NCI-H446 treated with DMSO at 0.1 percent for 48 hours (cell line): ENCODE data around the gene BRCA2.

ENCODE experiments used
- DNase-seq: peaks from one replicate; lab custom pipeline; 2025; lab: John Stamatoyannopoulos, UW

BRCA2 gene

GRCh38 chr13:32429433-32429909 is 114.2 kb downstream of the BRCA2 start:
- no peak for DNase-seq

DNA sequence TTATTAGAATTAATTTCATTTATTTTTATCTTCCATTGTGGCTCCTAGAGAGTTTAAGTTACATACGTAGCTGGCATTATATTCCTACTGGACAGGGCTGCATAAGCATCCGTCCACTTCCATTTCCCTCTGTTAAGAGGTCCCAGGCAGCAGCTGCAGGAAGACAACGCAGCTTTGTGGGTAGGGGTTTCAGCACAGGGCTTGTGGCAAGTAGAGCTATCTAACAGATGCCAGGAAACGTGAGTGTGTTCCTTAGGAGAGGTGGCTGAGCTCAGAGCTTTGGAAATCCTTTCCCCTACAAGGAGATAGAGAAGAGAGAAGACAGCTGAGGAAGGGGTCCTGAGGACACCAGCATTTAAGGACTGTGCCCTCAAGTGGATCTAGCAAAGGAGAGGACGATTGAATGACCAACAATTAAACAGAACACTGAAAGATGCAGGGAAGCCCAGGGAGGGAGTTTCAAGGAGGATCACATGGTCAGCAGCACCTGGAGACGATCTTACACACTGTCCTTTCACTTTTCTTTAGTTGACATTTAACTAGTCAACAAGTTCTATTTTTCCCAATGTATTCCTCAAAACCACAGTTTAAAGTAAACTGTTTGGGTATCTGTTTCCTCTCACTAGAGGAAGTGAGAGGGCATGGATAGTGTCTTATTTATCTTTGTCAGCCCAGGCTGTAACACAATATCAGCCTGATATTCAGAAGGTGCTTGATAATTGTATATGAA is 114.9 kb downstream of the BRCA2 start:
- DNase-seq: no peak

DNA sequence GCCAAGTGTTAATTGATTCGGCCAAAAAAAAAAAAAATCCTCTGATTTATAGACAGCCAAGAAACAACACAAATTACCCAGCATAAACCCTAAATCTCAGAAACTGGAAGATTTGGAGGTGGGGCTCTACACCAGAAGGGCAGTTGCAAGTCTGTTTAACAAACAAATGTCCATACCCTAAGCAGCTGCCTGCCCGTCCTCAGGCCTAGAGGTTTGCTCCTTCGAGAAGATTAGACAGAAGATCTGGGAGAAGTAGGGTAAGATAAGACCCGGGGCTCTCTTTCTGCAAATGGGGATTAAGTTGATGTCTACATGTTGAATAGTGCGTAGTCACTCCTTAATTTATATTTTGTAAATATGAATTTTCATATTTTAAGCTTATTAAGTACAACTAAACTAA is 116.1 kb downstream of the BRCA2 start:
- DNase-seq: no peak

DNA sequence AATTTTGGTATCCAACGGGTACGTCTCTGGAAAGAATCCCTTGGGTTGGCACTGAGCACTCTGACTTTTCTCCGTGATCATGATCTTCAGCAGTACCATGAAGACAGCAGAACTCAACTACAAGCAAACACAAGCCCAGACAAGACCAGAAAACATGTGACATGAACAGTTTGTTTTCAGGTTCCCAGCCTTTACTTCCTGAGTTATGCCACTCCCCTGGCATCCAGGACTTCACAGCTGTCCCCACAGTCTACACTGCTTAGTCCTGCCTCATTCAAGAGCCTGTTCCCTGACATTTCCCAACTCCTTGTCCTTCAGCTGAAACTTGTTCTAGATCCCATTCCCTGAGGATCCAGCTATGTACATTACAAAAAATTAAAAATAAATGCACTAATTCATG is 117.5 kb downstream of the BRCA2 start:
- no peak for DNase-seq

DNA sequence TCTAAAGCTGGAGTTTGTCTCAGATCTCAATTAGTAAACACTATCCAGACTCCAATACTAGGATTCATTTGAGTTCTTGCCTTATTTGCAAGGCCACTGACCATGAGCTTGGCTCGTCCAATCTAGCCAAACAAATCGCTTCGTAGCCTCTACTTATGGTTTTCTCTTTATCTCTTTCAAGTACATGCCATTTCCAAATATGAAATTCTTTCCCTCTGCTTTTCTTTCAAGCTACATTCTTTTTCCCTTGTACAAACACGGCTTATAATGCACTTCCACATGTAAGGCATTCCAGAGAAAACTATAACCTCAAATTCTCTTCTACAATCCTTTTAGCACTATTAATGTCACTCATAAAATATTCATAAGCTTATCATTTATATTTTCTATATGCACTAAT is 123.6 kb downstream of the BRCA2 start:
- no peak for DNase-seq

GRCh38 chr13:32443111-32443510 is 127.8 kb downstream of the BRCA2 start:
- no peak for DNase-seq

DNA sequence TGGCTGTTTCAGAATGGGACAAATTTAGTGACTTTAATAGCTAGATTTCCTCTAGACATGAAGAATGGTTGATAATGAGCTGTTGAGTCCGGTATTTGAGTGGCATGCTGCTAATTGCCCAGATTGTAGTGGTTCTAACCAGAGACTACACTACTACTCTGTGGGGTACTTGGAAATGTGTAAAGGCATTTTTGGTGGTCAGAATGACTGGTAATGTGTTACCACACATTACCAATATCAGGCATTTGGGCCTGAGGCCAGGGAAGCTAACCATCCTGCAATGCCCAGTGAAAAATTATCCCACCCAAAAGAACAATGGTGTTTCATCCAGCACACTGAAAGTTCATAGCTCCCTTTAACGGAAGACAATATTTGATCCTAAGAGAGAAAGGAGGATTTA is 130.2 kb downstream of the BRCA2 start:
- DNase-seq: no peak

DNA sequence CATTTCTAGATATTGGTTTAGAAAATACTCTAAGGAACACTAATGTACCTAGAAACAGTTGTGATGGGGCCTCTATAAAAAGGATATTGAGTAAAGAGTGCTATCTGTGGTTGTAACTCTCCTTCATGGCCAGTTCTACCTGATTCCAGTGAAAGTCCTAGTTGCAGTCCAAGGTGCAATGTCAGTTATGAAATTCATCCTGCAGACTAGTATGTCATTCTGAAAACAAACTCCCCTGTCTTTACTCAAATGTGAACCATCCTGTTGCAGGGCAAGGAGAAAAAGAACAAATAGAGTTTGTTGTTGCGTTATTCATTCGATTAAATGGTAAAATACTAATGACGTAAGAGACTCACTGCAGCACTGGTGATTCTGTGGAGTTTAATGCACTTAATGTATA is 130.9 kb downstream of the BRCA2 start:
- DNase-seq: no peak

DNA sequence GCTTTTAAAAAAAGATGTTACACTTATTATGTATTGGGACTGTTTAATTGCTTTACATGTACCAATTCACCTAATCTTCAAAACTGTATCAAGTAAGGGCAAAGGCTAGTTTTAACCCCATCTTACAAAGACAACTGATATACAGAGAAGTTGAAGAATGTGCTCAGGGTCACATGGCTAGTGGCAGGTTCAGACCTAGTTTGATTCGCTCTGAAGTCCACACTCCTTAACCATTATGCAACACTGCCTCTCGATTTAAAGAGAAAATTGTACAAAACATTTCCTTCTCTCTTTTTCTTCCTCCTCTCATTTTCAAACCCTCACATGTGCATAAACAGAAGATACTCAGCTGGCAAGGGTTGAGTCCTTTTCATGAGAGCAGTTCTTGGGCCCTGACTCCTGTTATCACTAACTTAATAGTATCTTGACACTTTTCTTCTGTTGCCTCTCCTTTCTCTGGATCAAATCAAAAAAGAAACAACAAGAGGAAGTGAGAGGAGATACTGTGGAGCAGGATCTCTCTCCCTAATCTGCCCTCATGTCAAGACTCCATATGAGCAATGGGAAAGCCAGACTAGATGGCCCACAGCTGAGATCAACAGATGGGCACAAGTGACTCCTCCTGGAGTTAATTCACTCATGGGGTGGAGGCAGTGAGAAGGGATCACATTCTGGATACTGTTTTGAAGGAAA is 131.6 kb downstream of the BRCA2 start:
- DNase-seq: no peak

- DNase-seq: no peak
These were observed 132.8 kb downstream of the BRCA2 start for GRCh38 chr13:32447894-32448623.

- DNase-seq: no peak
These were observed 133.7 kb downstream of the BRCA2 start for GRCh38 chr13:32448972-32449371.
